ENCODE results near the gene PPP1R3C. TPM values are rescaled to one million over a fixed set of nuclear protein-coding genes. Genes with fewer than 3 reads are reported as not detected.

Gene PPP1R3C
- total RNA-seq, 1 experiment from 2014 or later, result 74.9 TPM

DNA sequence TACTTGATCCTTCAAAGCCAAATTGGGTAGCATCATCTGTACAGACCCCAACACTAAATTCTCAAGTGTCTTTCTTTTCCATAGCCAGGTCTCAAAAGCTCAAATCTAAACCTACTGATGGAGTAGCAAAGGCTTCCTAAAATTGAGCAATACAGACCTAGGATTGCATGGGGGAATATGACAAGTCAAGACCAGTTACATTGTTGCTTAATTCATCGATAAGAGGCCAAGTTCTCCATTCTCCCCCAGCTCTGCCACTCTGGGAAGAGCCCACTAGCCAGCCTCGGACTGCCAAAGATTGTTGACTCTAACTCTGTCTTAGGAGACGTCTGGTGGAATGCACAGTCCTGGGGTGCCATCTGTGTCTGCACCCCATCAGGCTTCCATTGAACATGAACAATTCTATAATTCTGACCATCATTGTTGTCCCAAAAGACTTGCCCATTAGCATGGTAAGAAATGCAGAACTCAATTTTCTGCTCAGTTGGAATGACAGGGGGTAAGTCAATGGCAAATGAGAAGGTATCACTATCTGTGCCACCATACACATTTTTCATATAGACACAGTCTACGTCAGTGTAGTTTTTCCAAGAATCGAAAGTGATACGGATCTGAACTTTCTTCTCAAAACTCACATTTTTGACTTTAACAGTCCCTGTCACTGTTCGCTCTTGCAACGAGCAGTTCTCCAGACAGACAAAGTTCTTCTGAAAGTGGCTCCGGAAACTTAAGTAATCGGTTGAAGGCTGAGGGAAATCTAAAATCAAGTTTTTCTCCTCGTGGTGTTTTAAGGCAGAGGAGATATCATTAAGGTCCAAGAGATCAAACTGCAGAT, 2.9 kb downstream of the PPP1R3C start:
- DNase-seq (ENCODE audit: low read depth), result no peak

DNA sequence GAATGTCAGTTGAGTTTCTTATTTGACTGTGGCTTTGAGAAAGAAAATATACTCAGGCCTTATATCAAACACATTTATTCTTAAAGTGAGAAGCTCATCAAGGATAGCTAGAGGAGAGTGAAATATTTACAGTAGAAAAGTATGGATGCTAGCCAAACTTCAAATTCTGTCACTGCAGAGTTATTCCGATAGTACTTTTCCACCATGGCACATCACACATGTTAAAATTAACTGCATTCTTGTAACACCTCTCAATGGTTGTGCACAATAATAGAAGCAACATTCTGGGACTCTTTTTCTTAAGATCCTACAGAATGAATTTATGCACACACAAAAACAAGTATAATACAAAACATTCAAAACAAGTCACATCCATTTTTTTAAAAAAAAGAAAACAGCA, 4.5 kb downstream of the PPP1R3C start:
- no peak for DNase-seq (ENCODE audit: low read depth)

DNA sequence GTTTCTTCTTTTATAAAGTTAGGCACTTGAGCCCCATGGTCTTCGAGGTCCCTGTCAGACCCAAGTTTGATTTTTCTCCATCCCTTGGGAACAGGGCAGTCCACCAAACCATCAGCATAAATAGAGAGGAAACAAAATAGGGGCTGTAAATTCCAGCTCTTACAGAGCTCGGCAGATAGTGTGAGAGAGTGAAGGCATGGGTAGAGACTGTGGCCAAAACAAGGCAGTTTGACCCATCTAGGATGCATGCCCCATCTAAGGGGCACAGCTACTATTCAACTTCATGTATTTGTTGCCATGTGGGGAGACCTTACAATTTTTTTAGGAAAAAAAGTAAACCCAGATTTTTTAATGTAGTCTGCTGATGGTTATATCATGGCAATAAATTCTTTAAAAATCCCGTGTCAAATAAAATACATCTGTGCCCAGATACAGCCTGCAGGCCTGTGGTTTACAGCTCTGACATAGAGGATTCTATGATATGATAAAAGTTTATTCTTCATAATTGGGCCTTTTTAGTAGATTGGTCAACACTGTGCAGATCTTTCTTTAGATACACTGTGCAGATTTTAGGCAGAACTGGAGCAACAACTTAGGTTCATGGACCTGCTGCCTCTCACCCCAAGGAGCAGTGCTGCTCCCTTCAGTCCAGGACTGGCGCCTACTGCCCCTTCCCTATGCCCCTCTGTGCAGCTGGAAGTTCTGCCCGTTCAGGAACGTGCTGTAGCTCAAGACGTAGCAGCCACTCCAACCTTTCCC, 5.3 kb downstream of the PPP1R3C start:
- no peak for DNase-seq (ENCODE audit: low read depth)

DNA sequence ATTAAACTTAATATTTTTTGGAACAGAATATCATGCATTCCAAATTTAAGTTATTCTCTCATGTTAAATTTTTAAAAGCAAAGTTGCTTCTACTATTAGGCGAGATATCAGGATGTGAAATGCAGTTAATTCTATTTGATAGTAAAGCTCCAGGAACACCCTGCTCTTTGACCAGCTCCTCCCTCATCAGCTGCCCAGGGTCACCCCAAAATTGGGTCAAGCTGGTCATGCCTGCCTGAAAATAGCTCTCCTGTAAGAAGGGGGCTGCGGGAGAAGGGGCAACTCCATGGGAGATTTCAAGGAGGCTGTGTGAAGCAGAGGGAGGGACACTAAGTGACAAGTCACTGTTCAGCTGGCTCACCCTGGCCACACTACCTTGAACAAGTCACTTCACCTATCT, 5.9 kb downstream of the PPP1R3C start:
- no peak for DNase-seq (ENCODE audit: low read depth)

DNA sequence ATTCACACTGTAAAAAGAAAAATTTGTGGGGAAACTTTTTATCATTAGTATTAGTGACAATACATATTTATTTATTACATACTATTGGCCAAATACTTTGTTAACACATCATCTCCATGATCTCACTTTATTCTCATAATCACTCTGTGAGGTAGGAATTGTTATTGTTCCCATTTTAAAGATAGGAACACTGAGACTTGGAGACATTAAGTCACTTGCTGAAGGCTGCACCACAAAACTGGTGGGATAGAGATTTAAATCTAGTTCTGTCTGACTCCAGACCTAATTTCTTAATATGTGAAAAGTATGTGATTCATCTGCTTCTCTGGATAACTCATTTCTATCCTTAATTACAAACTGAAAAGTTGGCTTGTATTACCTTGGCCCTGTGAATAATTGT, 8.2 kb downstream of the PPP1R3C start:
- no peak for DNase-seq (ENCODE audit: low read depth)

DNA sequence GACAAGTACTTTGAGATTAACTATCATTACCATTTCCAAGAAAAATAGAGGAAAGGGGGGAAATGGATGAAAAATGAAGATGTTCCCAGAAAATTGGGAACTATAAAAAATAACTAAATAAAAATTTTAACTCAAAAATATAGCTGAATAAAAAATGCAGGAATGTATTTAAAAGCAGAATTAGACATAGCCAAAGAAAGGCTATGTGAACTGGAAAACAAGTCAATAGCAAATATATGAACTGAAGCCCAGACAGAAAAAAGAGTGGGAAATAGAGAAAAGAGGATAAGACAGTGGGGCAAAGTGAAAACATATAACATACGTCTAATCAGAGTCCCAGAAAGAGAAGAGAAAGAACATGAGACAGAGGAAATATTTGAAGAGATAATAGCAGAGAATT, 10.3 kb downstream of the PPP1R3C start:
- no peak for DNase-seq (ENCODE audit: low read depth)

DNA sequence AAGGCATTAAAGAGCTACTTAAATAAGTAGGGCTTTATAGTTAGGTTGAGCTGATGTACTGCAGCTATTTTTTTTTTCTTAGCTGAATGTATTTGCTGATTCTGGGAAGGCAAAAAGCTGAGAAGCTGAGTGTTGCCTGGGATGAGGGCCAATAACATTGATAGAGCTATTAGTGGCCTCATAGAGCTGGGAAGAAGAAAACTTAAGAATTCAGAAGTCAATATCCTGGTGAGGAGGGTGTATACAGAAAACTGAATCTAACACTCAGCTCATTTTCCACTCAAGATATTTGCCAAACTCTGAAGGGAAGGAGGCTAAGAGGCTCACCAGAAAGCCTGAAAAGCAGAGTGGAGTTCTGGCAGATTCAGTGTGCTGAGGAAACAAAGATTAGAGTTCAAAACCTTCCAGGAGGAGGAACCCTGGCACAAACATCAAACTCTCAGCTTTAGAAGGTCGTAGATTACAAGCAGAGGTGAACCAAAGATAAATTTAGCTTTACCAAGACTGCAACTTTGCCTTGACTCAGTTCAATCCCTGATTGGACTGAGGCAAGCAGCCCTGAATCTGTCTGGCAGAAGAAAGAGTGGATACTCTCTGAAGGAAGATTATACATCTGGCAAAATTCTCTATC, 11.3 kb downstream of the PPP1R3C start:
- no peak for DNase-seq (ENCODE audit: low read depth)

DNA sequence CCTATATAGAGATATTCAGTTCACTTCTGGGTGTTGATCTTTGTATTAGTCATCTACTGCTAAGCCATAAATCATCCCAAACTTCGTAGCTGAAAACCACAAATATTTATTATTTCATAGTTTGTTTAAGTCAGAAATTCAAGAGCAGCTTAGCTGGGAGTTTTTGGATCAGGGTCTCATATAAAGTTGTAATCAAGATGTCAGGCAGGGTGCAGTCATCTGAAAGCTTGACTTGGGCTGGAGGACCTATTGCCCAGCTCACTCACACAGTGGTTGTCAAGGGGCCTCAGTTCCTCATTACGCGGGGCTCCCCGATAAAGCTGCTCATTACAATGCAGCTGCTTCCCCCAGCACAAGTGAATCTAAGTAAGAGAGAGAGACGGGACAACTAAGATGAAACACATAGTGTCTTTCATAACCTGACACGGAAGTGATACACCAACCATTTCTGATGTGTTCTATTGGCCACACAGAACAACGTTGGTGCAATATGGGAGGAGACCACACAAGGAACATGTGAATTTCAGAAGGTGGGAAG, 15.7 kb downstream of the PPP1R3C start:
- DNase-seq (ENCODE audit: low read depth), result peak; percentile 72

DNA sequence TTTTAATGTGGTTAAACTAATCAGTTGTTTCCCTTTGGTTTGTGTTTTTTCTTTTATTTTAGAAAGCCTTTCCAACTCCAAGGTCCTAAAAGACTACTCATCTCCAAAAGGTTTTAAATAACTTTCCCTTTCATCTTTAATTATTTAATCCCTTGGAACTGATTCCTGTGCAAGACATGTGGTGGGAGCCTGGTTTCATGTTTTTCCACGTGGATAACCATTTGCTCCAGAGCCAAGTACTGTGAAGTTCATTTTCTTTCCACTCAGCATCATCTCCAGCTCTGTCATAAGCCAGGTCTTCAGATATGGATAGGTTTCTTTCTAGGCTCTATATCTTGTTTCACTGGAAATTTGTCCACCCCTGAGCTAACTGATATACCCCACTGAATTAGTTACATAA, 16.7 kb downstream of the PPP1R3C start:
- no peak for DNase-seq (ENCODE audit: low read depth)

DNA sequence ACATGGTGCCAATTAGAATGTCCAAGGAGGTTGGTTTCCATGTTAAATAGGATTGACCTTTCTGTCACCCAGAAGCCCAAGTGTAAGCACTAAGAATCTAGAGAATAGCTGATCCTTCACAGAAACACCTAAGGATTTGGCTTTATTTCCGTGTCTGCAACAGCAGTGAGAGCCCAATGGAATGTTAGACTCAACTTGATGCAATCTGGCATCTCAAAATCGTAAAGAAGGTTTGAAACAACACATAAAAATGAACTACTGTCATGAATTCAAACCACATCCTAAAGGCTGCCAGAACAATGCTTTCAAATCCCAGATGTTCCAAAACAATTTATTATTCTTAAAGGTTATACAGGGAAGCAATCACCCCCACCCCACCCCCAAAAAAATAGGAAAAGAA, 18.6 kb downstream of the PPP1R3C start:
- peak; percentile 83 for DNase-seq (ENCODE audit: low read depth)

DNA sequence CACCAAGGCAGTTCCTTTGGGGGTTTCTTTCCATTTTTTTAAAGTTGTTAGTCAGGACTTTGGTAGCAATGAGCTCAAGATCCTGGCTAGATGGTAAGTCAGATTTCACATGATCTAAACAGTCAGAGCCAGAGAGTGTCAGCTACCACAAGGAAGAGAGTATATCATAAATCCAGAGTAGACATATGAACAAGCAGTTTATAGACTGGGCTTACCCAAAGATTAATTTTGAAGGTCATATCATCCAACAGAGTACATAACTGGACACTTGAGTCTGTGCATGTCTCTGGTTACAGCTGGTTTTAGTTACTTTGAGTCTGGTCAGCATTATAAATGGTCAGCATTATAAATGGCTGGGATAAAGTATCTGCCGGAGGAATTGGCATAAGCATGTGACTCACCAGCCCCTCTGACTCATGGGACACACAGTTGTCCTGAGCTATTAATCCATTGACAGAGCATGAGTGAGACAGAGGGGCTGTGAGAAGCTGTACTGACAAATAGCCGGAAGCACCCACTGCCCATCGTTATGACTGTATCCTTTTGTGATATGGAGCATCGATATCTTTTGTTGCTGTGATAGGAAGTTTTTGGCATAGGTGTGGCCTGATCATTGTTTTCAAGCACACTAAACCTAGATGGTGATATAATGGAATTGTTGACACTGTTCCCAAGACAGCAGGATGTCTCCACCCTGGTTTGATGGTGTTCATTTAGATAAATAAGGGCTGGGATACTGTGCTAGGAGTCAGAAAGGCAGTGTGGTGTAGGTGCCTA, 19.3 kb downstream of the PPP1R3C start:
- peak; percentile 99 for DNase-seq (ENCODE audit: low read depth)

DNA sequence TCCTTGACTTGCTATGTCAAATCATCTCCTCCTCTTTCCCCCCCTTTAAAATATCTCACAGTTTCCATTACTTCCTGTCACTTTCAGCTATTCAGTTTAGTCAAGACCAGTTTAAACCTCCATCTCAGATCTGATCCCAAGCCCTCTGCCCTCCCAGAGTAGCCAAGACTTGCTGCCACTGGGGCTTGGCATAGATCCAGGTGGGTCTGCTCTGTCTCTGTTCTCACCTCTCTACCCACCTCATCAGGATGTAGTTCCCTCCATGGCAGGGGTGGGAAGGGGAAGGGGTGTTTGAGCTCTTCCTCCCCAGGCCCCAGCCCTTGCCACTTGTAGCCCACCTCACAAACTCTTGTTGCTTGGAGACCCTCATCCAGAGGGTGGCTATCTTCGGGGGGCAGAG, 22.0 kb downstream of the PPP1R3C start:
- no peak for DNase-seq (ENCODE audit: low read depth)

DNA sequence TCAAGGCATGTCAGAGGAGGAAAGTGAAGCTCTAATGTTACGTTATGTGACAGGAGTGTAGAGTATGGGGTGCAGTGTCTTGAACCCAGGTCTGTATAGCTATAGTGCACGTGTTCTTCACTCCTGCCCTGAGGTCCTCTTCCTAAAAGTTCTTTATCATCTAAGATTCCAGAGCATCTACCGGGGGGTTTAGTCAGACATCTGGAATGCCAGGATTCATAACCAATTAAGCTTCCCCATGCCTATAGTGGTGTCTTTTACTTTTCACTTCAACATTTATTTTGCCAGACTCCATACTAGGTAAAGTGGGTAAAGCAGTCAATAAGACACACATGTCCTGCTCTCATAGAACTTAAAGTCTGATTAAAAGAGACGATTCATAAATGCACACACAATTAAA, 22.4 kb downstream of the PPP1R3C start:
- DNase-seq (ENCODE audit: low read depth), result no peak

DNA sequence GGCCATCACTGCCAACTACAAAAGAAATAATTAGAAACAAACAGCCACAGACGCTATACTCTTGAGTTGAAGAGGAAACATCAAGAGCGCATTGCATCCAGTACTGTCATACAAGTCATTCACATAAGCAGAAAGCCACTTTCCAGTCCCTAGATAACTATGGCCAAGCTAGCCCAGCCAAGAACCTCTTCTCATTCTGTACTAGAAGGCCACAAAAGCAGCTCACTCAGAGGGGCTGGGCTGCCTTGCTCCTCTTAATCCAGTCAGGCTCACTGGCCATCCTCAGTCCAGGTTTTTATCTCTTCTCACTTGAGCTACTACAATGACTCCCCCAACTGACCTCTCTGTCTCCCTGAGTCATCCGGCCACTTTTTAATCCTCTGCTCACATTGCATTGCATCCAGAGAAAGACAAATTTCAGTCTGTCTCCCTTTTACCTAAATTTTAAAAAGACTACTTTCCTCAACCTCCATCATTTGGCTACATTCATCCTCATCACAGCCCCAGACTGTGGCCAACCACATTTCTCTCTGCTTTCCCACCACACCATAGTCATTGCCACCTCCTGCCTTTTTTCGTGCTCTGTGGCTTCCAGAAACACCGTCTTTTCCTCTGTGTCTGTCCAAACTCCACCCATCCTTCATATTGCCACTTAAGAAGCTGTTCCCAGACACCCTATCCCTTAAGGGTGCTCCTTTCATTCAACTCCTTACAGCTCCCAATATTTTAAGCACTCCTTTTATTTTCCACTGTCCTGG, 25.0 kb downstream of the PPP1R3C start:
- no peak for DNase-seq (ENCODE audit: low read depth)

DNA sequence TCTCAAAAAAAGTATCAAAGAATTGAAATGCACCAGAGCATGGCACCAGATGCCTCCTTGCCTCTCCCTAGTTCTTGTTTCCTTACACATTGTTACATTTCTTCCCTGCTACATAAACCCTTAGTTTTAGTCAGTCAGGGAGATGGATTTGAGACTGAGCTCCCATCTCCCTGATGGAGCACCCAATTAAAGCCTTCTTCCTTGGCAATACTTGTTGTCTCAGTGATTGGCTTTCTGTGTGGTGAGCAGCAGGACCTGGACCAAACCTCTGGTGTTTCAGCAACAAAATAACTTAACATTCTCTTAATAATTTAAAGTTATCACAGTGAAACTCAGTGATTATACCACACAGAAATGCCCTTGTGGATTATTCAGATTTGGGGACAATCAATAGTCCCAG, 26.9 kb downstream of the PPP1R3C start:
- DNase-seq (ENCODE audit: low read depth), result no peak

DNA sequence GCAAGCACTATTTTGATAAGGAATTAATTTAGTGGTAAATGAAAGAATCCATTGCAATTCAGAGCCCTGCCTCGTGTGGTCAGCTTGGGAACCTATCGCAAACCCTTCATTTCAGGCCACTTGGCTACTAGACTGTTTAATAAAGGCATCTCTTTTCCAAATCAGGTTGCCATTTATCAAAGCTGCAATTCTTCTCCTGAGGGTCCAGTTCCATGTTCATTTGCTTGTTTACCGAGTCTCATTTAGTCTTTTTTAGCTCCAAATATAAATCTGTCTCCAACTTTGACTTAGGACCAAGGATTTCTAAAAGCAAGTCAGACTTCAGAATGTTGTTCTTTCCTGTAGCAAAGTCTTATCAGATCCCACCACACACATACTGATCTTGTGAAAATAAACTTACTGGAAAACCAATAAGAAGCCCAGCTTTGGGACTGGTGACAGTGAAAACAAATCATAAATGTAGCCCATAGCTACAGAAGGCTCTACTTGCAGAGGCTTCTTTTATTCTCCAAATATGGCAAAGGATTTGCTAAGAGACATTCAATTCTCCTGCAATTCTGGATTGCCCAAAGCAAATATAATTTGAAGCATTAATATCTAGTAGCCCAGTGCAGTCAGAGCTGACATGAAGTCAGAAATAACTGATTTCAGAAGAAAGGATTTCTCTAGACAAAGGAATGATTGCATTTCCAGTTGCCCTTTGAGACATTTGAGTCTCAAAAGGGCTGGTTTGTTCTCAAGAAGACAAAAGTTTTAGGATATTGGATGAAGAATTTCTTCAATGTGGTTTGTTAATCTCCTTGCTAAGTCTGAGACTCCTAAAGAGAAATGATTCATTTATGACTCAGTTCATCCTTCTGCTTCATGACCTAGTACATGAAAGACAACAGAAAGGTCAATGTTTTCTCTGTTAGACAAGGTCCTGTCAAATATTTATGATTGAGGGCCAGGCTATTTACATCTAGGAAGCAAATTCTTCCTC, 28.0 kb downstream of the PPP1R3C start:
- peak; percentile 88 for DNase-seq (ENCODE audit: low read depth)

DNA sequence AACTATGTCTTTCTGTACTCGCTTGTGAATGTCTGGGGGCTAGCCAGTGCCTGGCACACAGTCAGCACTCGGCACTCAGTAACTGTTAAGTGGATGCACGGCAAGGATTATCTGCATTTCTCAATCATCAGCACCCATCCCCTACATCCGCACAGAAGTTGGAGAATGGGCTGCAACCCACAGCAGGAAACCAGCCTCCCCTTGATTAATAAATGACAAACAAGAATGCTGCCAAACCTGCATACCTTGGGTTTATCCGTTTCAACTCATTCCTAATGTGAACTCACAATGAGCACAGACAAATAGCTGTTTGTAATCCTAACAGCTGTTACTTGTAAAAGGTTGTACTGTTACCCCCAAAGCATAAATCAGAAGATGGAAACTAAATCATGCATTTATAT, 28.9 kb downstream of the PPP1R3C start:
- DNase-seq (ENCODE audit: low read depth), result peak; percentile 83

DNA sequence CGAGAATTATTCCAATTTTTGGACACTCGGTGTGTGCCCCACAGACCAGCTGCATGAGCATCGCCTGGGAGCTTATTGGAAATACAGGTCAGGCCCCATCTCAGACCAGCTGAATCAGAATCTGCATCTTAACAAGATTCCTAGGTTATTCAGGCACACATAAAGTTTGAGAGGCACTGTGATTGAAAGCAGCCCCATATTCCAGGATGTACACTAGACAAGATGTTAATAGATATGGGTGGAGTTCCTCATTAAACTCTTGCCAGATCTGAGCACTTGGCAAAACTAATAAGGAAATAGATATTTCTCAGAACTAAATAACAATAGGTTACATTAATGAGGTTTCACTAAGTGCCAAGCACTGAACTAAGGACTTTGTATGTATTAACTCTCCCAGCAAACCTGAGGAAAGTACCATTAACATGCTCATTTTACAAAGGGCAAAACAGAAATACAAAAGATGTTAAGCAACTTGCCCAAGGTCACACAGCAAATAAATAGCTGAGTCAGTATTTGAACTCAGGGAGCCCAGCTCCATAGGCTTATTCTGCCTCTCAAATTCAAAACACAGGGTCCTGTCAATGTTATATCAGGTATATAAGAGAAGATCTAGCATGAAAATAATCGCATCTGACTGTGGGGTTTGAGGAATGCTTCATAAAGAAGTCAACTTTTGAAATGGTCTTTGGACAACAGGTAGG, 29.9 kb downstream of the PPP1R3C start:
- no peak for DNase-seq (ENCODE audit: low read depth)

DNA sequence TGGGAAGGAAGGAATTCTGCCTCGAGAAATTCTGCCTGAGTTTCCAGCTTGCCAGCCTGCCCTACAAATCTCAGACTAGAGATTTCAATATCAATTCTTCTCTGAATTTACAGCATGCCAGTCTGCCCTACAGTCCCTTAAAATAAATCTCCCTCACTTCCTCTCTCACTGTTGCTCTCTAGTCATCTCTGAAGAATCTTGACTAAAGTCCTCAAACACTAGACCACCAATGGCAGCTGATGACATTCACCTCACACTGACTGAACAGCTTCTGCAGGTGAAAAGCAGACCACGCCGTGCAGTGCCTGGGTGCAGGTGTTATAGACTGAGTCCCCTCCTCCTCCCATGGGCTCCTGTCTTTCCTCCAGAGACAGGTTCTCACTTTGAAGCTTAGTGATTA, 30.4 kb downstream of the PPP1R3C start:
- no peak for DNase-seq (ENCODE audit: low read depth)
